HCT116 (cell line): ENCODE data around the gene DDR2. TPM values are rescaled to one million over a fixed set of nuclear protein-coding genes. Genes with fewer than 3 reads are reported as not detected.

ENCODE experiments used
- EZH2 ChIP-seq: fragments of 200-600 bp; sonication (generic); IDR thresholded peaks from 2 replicates; pipeline ENCODE4 v1.6.1; 2017; ENCODE audit warnings: antibody characterized with exemption, mixed run types
- FOSL1 ChIP-seq: IDR thresholded peaks from 2 replicates; pipeline ENCODE4 v1.6.1; 2012; ENCODE audit warnings: low read depth
- POLR2A ChIP-seq: IDR thresholded peaks from 2 replicates; pipeline ENCODE4 v1.7.0; 2011; ENCODE audit warnings: borderline replicate concordance; ENCODE audit not compliant: insufficient read depth, insufficient read length; ENCODE audit errors: extremely low read depth
- SIN3A ChIP-seq: IDR thresholded peaks from 2 replicates; pipeline ENCODE4 v1.6.1; 2012; ENCODE audit warnings: low read depth
- SP1 ChIP-seq: IDR thresholded peaks from 2 replicates; pipeline ENCODE4 v1.6.1; 2012; ENCODE audit warnings: low read depth
- SRF ChIP-seq: IDR thresholded peaks from 2 replicates; pipeline ENCODE4 v1.6.1; 2012; ENCODE audit warnings: low read depth
- TCF7L2 ChIP-seq: IDR thresholded peaks from 2 replicates; pipeline ENCODE4 v1.7.0; 2011; ENCODE audit warnings: borderline replicate concordance, inconsistent platforms; ENCODE audit not compliant: insufficient read depth, insufficient read length; ENCODE audit errors: extremely low read depth
- YY1 ChIP-seq: IDR thresholded peaks from 2 replicates; pipeline ENCODE4 v1.6.1; 2011; ENCODE audit warnings: low read length, low read depth, moderate library complexity, mild to moderate bottlenecking; ENCODE audit not compliant: insufficient replicate concordance; ENCODE audit errors: extremely low read depth
- ZNF274 ChIP-seq: fragments of 200-500 bp; sonication (Bioruptor generic); IDR thresholded peaks from 2 replicates; pipeline ENCODE4 v1.6.1; 2014; ENCODE audit warnings: mild to moderate bottlenecking, low read depth, low read length, inconsistent platforms
- total RNA-seq: library from RNA; stranded (reverse); gene quantifications from one replicate; pipeline ENCODE4 v1.2.1, GENCODE V29; 2021; ENCODE audit not compliant: unreplicated experiment
- TF ChIP-seq, protein P1 (sequence below): IDR thresholded peaks from 2 replicates; pipeline ENCODE4 v1.6.1; 2012; ENCODE audit warnings: low read depth
- TF ChIP-seq, protein P2 (sequence below), 3 experiments: fragments of 200-600 bp in 1 of 3; sonication (generic) in 1 of 3; IDR thresholded peaks in 2 of 3; conservative IDR thresholded peaks in 1 of 3; 2 replicates each; pipeline ENCODE4 v1.5.1; 2012 to 2017; ENCODE audit warnings: low read depth in 2 of 3, low read length in 2 of 3, antibody characterized with exemption in 1 of 3, borderline replicate concordance in 1 of 3, control low read depth in 1 of 3, mild to moderate bottlenecking in 1 of 3, mixed read lengths in 1 of 3, mixed run types in 1 of 3, moderate library complexity in 1 of 3; ENCODE audit not compliant: insufficient read depth in 1 of 3

Gene DDR2
- total RNA-seq, 1 experiment from 2014 or later, result 0.84 TPM

DNA sequence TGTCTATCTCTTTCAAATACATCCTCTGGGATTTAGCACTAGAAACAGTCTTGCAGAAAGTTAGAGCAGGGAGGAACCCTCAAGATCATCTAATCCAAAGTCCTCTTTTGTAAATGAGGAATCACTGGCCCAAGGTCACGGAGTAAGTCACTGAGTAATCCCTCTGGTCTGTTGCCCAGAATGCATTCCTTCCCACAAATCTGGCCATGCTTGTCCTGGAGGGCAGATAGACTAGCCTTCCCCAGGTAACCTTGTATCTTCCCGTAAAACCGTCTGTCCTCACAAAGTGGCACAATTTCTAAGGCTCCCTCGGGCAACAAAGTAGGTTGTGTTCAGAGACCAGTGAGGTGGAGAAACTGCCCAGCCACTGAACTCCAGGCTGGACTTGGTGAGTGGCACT, 46.2 kb downstream of the DDR2 start (continued):
- no peak for TF ChIP-seq POLR2A
- no peak for TF ChIP-seq YY1
- TF ChIP-seq ZNF274, result no peak
- TF ChIP-seq, protein P1, sequence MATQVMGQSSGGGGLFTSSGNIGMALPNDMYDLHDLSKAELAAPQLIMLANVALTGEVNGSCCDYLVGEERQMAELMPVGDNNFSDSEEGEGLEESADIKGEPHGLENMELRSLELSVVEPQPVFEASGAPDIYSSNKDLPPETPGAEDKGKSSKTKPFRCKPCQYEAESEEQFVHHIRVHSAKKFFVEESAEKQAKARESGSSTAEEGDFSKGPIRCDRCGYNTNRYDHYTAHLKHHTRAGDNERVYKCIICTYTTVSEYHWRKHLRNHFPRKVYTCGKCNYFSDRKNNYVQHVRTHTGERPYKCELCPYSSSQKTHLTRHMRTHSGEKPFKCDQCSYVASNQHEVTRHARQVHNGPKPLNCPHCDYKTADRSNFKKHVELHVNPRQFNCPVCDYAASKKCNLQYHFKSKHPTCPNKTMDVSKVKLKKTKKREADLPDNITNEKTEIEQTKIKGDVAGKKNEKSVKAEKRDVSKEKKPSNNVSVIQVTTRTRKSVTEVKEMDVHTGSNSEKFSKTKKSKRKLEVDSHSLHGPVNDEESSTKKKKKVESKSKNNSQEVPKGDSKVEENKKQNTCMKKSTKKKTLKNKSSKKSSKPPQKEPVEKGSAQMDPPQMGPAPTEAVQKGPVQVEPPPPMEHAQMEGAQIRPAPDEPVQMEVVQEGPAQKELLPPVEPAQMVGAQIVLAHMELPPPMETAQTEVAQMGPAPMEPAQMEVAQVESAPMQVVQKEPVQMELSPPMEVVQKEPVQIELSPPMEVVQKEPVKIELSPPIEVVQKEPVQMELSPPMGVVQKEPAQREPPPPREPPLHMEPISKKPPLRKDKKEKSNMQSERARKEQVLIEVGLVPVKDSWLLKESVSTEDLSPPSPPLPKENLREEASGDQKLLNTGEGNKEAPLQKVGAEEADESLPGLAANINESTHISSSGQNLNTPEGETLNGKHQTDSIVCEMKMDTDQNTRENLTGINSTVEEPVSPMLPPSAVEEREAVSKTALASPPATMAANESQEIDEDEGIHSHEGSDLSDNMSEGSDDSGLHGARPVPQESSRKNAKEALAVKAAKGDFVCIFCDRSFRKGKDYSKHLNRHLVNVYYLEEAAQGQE, result no peak
- TF ChIP-seq, protein P2, sequence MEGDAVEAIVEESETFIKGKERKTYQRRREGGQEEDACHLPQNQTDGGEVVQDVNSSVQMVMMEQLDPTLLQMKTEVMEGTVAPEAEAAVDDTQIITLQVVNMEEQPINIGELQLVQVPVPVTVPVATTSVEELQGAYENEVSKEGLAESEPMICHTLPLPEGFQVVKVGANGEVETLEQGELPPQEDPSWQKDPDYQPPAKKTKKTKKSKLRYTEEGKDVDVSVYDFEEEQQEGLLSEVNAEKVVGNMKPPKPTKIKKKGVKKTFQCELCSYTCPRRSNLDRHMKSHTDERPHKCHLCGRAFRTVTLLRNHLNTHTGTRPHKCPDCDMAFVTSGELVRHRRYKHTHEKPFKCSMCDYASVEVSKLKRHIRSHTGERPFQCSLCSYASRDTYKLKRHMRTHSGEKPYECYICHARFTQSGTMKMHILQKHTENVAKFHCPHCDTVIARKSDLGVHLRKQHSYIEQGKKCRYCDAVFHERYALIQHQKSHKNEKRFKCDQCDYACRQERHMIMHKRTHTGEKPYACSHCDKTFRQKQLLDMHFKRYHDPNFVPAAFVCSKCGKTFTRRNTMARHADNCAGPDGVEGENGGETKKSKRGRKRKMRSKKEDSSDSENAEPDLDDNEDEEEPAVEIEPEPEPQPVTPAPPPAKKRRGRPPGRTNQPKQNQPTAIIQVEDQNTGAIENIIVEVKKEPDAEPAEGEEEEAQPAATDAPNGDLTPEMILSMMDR (IDR thresholded peaks at IDR 0.05 in 2 of 3, conservative IDR thresholded peaks at IDR 0.05 in 1 of 3; ENCODE audit: borderline replicate concordance in 1 of 3, insufficient read depth in 1 of 3, low read depth in 2 of 3, low read length in 2 of 3), result no peak
- TF ChIP-seq SRF, result no peak
- TF ChIP-seq TCF7L2, result peak; percentile 31
- TF ChIP-seq FOSL1, result peak; percentile 45; the same call in 1 of the 2 replicates
- peak; percentile 71 for TF ChIP-seq SP1
- no peak for TF ChIP-seq SIN3A
- TF ChIP-seq EZH2, result no peak
